GM12864 (cell line): Measurements from ENCODE around the gene SEMG1.

Experiments
- DNase-seq: peaks from one replicate; pipeline ENCODE4 v3.0.0-alpha.2; 2011; ENCODE audit warnings: low read depth
- H3K4me3 ChIP-seq: 2 replicates; pipeline ENCODE4 v1.5.1; 2011; ENCODE audit warnings: mild to moderate bottlenecking, low read depth, low read length, control low read depth
- CTCF ChIP-seq: IDR thresholded peaks from 2 replicates; pipeline ENCODE4 v1.5.1; 2011; ENCODE audit warnings: low read depth, mild to moderate bottlenecking, moderate library complexity, low read length, control low read depth, inconsistent platforms; ENCODE audit errors: missing control alignments

Gene SEMG1

GRCh38 chr20:45191926-45192325, 14.9 kb upstream of the SEMG1 start:
- no peak for TF ChIP-seq CTCF
- no peak for DNase-seq
- no peak overlapping the region for H3K4me3 ChIP-seq

GRCh38 chr20:45193331-45193730, 13.5 kb upstream of the SEMG1 start:
- no peak for DNase-seq
- H3K4me3 ChIP-seq, result no peak overlapping the region
- no peak for TF ChIP-seq CTCF

- TF ChIP-seq CTCF, result no peak
- H3K4me3 ChIP-seq, result no peak overlapping the region
Measured at GRCh38 chr20:45209924-45210323, 3.1 kb downstream of the SEMG1 start.

DNA sequence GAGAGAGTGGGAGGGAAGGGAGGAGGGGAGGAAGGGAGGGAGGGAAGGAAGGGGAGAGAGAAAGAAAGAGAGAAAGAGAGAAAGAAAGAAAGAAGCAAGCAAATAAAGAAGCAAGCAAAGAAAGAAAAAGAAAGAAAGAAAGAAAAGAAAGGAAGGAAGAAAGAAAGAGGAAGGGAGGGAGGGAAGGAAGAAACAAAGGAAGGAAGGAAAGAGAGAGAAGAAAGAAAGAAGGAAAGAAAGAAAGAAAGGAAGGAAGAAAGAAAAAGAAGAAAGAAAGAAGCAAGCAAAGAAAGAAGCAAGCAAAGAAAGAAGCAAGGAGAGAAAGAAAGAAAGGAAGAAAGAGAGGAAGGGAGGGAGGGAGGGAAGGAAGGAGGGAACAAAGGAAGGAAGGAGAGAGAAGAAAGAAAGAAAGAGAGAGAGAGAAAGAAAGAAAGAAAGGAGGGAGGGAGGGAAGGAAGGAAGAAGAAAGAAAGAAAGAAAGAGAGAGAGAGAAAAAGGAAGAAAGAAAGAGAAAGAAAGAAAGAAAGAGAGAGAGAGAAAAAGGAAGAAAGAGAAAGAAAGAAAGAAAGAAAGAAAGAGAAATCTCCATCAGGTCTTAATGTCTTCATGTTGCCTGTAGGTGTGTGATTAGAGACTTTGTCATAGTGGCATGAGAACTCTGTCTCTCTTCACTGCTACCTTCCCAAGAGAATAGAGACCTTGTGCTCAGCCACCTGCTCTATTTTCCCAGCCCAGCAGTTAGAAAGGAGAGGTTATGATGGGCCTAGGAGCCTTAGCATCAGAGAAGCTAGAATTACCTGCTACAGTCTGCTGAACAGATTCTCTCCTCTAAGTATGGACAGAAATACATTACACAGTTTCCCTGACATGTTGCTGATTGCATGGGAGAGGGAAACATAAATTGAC, 5.0 kb downstream of the SEMG1 start:
- no peak for TF ChIP-seq CTCF
- H3K4me3 ChIP-seq, result no peak overlapping the region
- no peak for DNase-seq

More at GRCh38 chr20:45209924-45210323, 3.1 kb downstream of the SEMG1 start:
- DNase-seq, result no peak

DNA sequence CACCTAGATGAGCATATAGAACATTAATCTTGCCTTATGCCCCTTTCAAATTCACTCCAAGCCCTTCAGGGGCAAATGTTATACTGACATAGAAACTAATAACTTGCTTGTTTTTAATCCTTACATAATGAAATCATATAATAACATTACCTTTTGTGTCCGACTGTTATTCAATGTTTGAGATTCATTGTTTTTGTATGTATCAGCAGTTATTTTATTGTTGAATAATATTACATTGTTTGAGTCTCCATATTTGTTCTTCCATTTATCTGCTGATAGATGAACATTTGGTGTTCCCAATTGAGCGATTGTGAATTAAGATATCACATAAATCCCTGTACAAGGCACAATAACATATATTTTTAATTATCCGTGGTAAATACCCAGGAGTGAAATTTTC, 6.0 kb downstream of the SEMG1 start:
- no peak for DNase-seq
- TF ChIP-seq CTCF, result no peak
- H3K4me3 ChIP-seq, result no peak overlapping the region

GRCh38 chr20:45218124-45218523, 11.3 kb downstream of the SEMG1 start:
- no peak for DNase-seq
- H3K4me3 ChIP-seq, result no peak overlapping the region
- TF ChIP-seq CTCF, result no peak

DNA sequence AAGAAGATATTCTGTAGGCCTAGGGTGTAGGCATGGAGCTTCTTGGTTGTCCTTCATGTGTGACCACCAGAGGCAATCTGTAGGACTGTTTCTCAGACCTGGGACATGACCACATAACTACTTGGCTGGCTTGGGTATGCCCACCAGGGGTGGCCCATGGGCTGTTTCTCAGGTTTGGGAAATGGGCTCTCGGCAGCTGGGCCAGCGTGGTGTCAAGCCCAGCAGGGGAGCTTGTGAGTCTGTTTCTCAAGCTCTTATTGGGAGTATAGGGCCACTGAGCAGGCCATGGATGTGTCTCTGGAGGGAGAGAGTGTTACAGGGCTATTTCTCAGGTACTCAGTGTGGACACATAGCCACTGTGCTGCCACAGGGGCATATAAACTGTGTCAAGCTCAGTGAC, 11.8 kb downstream of the SEMG1 start:
- no peak overlapping the region for H3K4me3 ChIP-seq
- no peak for TF ChIP-seq CTCF
- no peak for DNase-seq
